IMR-90 (cell line): ENCODE data around the gene C1QTNF3. TPM values are rescaled to one million over a fixed set of nuclear protein-coding genes. Genes with fewer than 3 reads are reported as not detected.

Source experiments
- ATAC-seq: fragments of 200-7000 bp; cut with Tn5 transposase; 2 replicates; pipeline ENCODE4 v1.9.1; 2020; ENCODE audit warnings: low read depth, mild to moderate bottlenecking, moderate library complexity
- BruUV-seq: library from RNA; stranded (reverse); fragments of 400-500 nt; replicated peaks from 2 replicates; lab custom pipeline; 2021; lab: Mats Ljungman, UMichigan
- CTCF ChIA-PET: fragments of 300-600 bp; formaldehyde crosslinking; extraction: SDS; loops from one replicate; lab custom pipeline; 2021; ENCODE audit warnings: antibody characterized with exemption; lab: Yijun Ruan, JAX
- POLR2A ChIA-PET: fragments of 300-600 bp; sonication (Branson Sonifier 250); formaldehyde crosslinking; loops from one replicate; lab custom pipeline; 2022; ENCODE audit warnings: antibody characterized with exemption; ENCODE audit not compliant: unreplicated experiment; lab: Charles Lee
- DNase-seq: peaks from one replicate; pipeline ENCODE4 v3.0.0; 2013
- H2AFZ ChIP-seq: replicated peaks from 2 replicates; pipeline ENCODE3; 2013; ENCODE audit warnings: low read length, mild to moderate bottlenecking; ENCODE audit not compliant: poor library complexity
- H2AK5ac ChIP-seq: 2 replicates; pipeline ENCODE4 v1.6.1; 2013; ENCODE audit warnings: low read depth, low read length, inconsistent platforms
- H2AK9ac ChIP-seq: replicated peaks from 2 replicates; pipeline ENCODE3; 2013; ENCODE audit warnings: mild to moderate bottlenecking, low read depth, low read length, moderate library complexity; ENCODE audit not compliant: poor library complexity
- H2BK120ac ChIP-seq: 2 replicates; pipeline ENCODE4 v1.6.1; 2013; ENCODE audit warnings: low read depth, low read length, inconsistent platforms
- H2BK15ac ChIP-seq: 3 replicates; pipeline ENCODE4 v1.6.1; 2013; ENCODE audit warnings: low read depth, low read length, inconsistent platforms
- H2BK20ac ChIP-seq: 2 replicates; pipeline ENCODE4 v1.6.1; 2013; ENCODE audit warnings: low read depth, mild to moderate bottlenecking, inconsistent platforms, low read length, moderate library complexity
- H2BK5ac ChIP-seq: 2 replicates; pipeline ENCODE4 v1.6.1; 2013; ENCODE audit warnings: mild to moderate bottlenecking, low read depth, low read length, inconsistent platforms; ENCODE audit not compliant: poor library complexity, severe bottlenecking
- H3K14ac ChIP-seq: replicated peaks from 2 replicates; pipeline ENCODE4 v1.6.1; 2013; ENCODE audit warnings: low read depth, low read length, inconsistent platforms
- H3K18ac ChIP-seq: 2 replicates; pipeline ENCODE4 v1.6.1; 2013; ENCODE audit warnings: low read depth, low read length, control low read depth
- H3K23ac ChIP-seq: 2 replicates; pipeline ENCODE4 v1.6.1; 2013; ENCODE audit warnings: low read depth, low read length, inconsistent platforms
- H3K27ac ChIP-seq: 2 replicates; pipeline ENCODE4 v1.5.1; 2013; ENCODE audit warnings: mild to moderate bottlenecking, control low read depth, low read length; ENCODE audit not compliant: insufficient read depth
- H3K27me3 ChIP-seq: 2 replicates; pipeline ENCODE4 v1.6.1; 2013; ENCODE audit warnings: low read length; ENCODE audit not compliant: control insufficient read depth, insufficient read depth
- H3K36me3 ChIP-seq: 2 replicates; pipeline ENCODE4 v1.6.1; 2013; ENCODE audit warnings: low read length, mixed read lengths; ENCODE audit not compliant: control insufficient read depth, insufficient read depth
- H3K4ac ChIP-seq: 2 replicates; pipeline ENCODE4 v1.6.1; 2013; ENCODE audit warnings: low read depth, low read length, inconsistent platforms
- H3K4me1 ChIP-seq: 2 replicates; pipeline ENCODE4 v1.6.1; 2013; ENCODE audit warnings: low read length, mixed read lengths; ENCODE audit not compliant: control insufficient read depth, insufficient read depth
- H3K4me2 ChIP-seq: 2 replicates; pipeline ENCODE4 v1.6.1; 2013; ENCODE audit warnings: low read depth, mild to moderate bottlenecking, control low read depth, low read length, moderate library complexity
- H3K4me3 ChIP-seq: 2 replicates; pipeline ENCODE4 v1.5.1; 2013; ENCODE audit warnings: low read depth, mild to moderate bottlenecking, control low read depth, low read length, moderate library complexity; ENCODE audit not compliant: insufficient read depth
- H3K56ac ChIP-seq: 2 replicates; pipeline ENCODE4 v1.6.1; 2013; ENCODE audit warnings: low read length, inconsistent platforms; ENCODE audit not compliant: insufficient read depth; ENCODE audit errors: extremely low read depth
- H3K79me1 ChIP-seq, 2 experiments: 2 replicates each; pipeline ENCODE4 v1.6.1; 2013; ENCODE audit warnings: low read length in 2 of 2, inconsistent platforms in 1 of 2, low read depth in 1 of 2
- H3K9ac ChIP-seq: 2 replicates; pipeline ENCODE4 v1.6.1; 2013; ENCODE audit warnings: low read depth, low read length, control low read depth
- H3K9me1 ChIP-seq: 2 replicates; pipeline ENCODE4 v1.6.1; 2013; ENCODE audit warnings: low read length, inconsistent platforms; ENCODE audit not compliant: insufficient read depth
- H3K9me3 ChIP-seq: 2 replicates; pipeline ENCODE4 v1.6.1; 2013; ENCODE audit warnings: low read length; ENCODE audit not compliant: control insufficient read depth, insufficient read depth
- H4K20me1 ChIP-seq: 2 replicates; pipeline ENCODE4 v1.6.1; 2013; ENCODE audit warnings: low read length, inconsistent platforms; ENCODE audit not compliant: insufficient read depth
- H4K5ac ChIP-seq: 2 replicates; pipeline ENCODE4 v1.6.1; 2013; ENCODE audit warnings: mild to moderate bottlenecking, low read depth, low read length, control low read depth
- H4K8ac ChIP-seq, 2 experiments: 2 replicates each; pipeline ENCODE4 v1.6.1; 2013; ENCODE audit warnings: low read depth in 2 of 2, low read length in 2 of 2, control low read depth in 1 of 2, inconsistent platforms in 1 of 2
- H4K91ac ChIP-seq: 2 replicates; pipeline ENCODE4 v1.6.1; 2013; ENCODE audit warnings: low read depth, low read length, inconsistent platforms; ENCODE audit not compliant: insufficient read depth
- BHLHE40 ChIP-seq: fragments of 150-350 bp; IDR thresholded peaks from 2 replicates; pipeline ENCODE4 v1.6.1; 2016; ENCODE audit warnings: mild to moderate bottlenecking, low read depth, low read length
- CEBPB ChIP-seq: IDR thresholded peaks from 2 replicates; pipeline ENCODE4 v1.6.1; 2012; ENCODE audit warnings: low read depth, low read length, improper control_type of control experiment
- FOS ChIP-seq: fragments of 150-350 bp; IDR thresholded peaks from 2 replicates; pipeline ENCODE4 v1.6.1; 2016; ENCODE audit warnings: low read depth, low read length
- MAFK ChIP-seq: IDR thresholded peaks from 2 replicates; pipeline ENCODE4 v1.6.1; 2012; ENCODE audit warnings: low read depth, low read length, improper control_type of control experiment
- MAZ ChIP-seq: IDR thresholded peaks from 2 replicates; pipeline ENCODE4 v1.6.1; 2012; ENCODE audit warnings: low read depth, mild to moderate bottlenecking, low read length, improper control_type of control experiment, moderate library complexity, borderline replicate concordance
- MXI1 ChIP-seq: IDR thresholded peaks from 2 replicates; pipeline ENCODE4 v1.6.1; 2012; ENCODE audit warnings: low read depth, mild to moderate bottlenecking, low read length, moderate library complexity, borderline replicate concordance
- NFE2L2 ChIP-seq: fragments of 150-350 bp; IDR thresholded peaks from 2 replicates; pipeline ENCODE4 v1.6.1; 2016; ENCODE audit warnings: low read depth, mild to moderate bottlenecking, low read length
- RAD21 ChIP-seq: IDR thresholded peaks from 2 replicates; pipeline ENCODE4 v1.6.1; 2012; ENCODE audit warnings: low read length, improper control_type of control experiment
- RCOR1 ChIP-seq: IDR thresholded peaks from 2 replicates; pipeline ENCODE4 v1.6.1; 2012; ENCODE audit warnings: mild to moderate bottlenecking, low read length, improper control_type of control experiment; ENCODE audit not compliant: insufficient replicate concordance
- RFX5 ChIP-seq: IDR thresholded peaks from 2 replicates; pipeline ENCODE4 v1.8.0; 2012; ENCODE audit warnings: low read depth, mild to moderate bottlenecking, low read length, moderate library complexity
- SMC3 ChIP-seq: fragments of 150-350 bp; IDR thresholded peaks from 2 replicates; pipeline ENCODE4 v1.6.1; 2016; ENCODE audit warnings: low read depth, mild to moderate bottlenecking, antibody characterized with exemption, low read length, moderate library complexity
- WGBS, 2 experiments: methylation state at CpG; one replicate each; pipeline versions ENCODE4 v1.1.5 to v1.1.7; 2013; ENCODE audit warnings: missing lambda C conversion rate in 2 of 2; ENCODE audit not compliant: insufficient read length in 1 of 2; ENCODE audit errors: extremely low coverage in 2 of 2; 5-methylcytosine and 5-hydroxymethylcytosine counted together
- dilution Hi-C: fragments of 300-500 bp; cut with HindIII; formaldehyde crosslinking; loops from one replicate; pipeline ENCODE4 v1.14.3; 2018; ENCODE audit warnings: low sequenced_read_pairs; ENCODE audit not compliant: unreplicated experiment
- in situ Hi-C: fragments of 300-500 bp; cut with MboI; formaldehyde crosslinking; loops from 3 replicates; pipeline ENCODE4 v1.14.3; 2019; ENCODE audit warnings: low sequenced_read_pairs, inconsistent platforms, mixed read lengths
- intact Hi-C: fragments of 100-400 bp; cut with micrococcal nuclease; formaldehyde crosslinking; loops from 2 replicates; pipeline ENCODE4 v1.10.0; 2022
- polyA plus RNA-seq, 3 experiments: library from polyadenylated mRNA; depleted of rRNA; stranded (reverse); fragments of >200 nt; gene quantifications; 2 replicates each; pipeline ENCODE4 v1.2.3, GENCODE V29; 2012; ENCODE audit warnings: low replicate concordance in 1 of 3
- total RNA-seq: library from RNA; depleted of rRNA; stranded (reverse); fragments of >200 nt; gene quantifications from 2 replicates; pipeline ENCODE4 v1.2.3, GENCODE V29; 2012
- TF ChIP-seq, protein P1 (sequence below): fragments of 150-350 bp; IDR thresholded peaks from 2 replicates; pipeline ENCODE4 v1.6.1; 2016; ENCODE audit warnings: low read depth, mild to moderate bottlenecking, low read length, moderate library complexity, borderline replicate concordance
- TF ChIP-seq, protein P2 (sequence below): conservative IDR thresholded peaks from 2 replicates; pipeline ENCODE4 v1.5.1; 2012; ENCODE audit warnings: mild to moderate bottlenecking, low read depth, low read length, improper control_type of control experiment

Gene C1QTNF3
- total and polyA plus RNA-seq, 2 of the 4 experiments (the other 2 are of a cell fraction): 1.0 to 1.4 TPM

DNA sequence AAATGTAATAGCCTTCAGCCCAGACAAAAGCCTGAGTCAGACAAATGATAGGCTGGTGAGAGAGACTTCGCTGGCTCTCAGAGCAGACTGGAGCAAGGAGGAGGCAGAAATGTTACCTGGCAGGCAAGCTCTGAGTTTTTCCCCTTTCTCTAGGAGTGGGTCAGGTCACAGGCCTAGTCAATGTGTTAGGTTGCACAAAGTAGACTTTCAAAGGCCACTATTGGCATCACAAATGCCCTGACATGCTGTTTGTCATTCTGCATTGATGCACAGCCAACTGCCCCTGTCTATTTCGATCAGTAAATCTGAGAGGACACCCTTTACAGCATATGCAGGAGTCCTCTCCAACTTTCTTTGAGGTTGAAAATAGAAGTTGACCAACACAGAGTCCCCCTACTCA, 15.5 kb upstream of the C1QTNF3 start:
- H3K79me1 ChIP-seq: no peaks in the 10 kb centered on the region
- BruUV-seq: no TSS peak
- WGBS, 2 experiments: 100% methylated on average over 1 of the region's 2 CpGs; no CpG with 5 or more reads in 1 of the 2 experiments

More for the DNA sequence above, 15.5 kb upstream of the C1QTNF3 start:
- Histone ChIP-seq H2BK120ac (no peak overlapping the region), H2AK9ac (no peak overlapping the region), H3K4ac (no peak overlapping the region), H2AK5ac (no peak overlapping the region), H3K4me2 (no peak overlapping the region), H2BK15ac (no peak overlapping the region), H3K27me3 (no peaks in the 10 kb centered on the region), H3K27ac (no peak overlapping the region), H3K9me1 (0 out of 2 replicates have a peak, but pooled peaks cover under 1% of the 10 kb centered on the region), H3K14ac (no peak overlapping the region), H4K20me1 (no peaks in the 10 kb centered on the region), H3K56ac (no peak overlapping the region), H3K9ac (no peak overlapping the region), H2BK20ac (no peak overlapping the region), H3K36me3 (no peaks in the 10 kb centered on the region), H4K5ac (no peak overlapping the region), H2AFZ (no peak overlapping the region), H4K91ac (no peak overlapping the region), H3K18ac (no peak overlapping the region), H3K23ac (no peak overlapping the region), H2BK5ac (no peak overlapping the region), H3K9me3 (0 out of 2 replicates have a peak, but pooled peaks cover 2% of the 10 kb centered on the region), H4K8ac (no peak overlapping the region), H3K4me1 (peaks cover 2% of the 10 kb centered on the region), H3K4me3 (no peak overlapping the region)
- ChIA-PET POLR2A (no interaction called here), CTCF (no interaction called here)
- DNase-seq: no peak
- TF ChIP-seq NFE2L2 (no peak), SMC3 (no peak), RFX5 (no peak), RCOR1 (no peak), RAD21 (no peak), MAFK (no peak), BHLHE40 (no peak), FOS (no peak), MAZ (no peak), MXI1 (no peak), CEBPB (no peak)
- TF ChIP-seq, protein P1, sequence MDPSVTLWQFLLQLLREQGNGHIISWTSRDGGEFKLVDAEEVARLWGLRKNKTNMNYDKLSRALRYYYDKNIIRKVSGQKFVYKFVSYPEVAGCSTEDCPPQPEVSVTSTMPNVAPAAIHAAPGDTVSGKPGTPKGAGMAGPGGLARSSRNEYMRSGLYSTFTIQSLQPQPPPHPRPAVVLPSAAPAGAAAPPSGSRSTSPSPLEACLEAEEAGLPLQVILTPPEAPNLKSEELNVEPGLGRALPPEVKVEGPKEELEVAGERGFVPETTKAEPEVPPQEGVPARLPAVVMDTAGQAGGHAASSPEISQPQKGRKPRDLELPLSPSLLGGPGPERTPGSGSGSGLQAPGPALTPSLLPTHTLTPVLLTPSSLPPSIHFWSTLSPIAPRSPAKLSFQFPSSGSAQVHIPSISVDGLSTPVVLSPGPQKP: no peak
- TF ChIP-seq, protein P2, sequence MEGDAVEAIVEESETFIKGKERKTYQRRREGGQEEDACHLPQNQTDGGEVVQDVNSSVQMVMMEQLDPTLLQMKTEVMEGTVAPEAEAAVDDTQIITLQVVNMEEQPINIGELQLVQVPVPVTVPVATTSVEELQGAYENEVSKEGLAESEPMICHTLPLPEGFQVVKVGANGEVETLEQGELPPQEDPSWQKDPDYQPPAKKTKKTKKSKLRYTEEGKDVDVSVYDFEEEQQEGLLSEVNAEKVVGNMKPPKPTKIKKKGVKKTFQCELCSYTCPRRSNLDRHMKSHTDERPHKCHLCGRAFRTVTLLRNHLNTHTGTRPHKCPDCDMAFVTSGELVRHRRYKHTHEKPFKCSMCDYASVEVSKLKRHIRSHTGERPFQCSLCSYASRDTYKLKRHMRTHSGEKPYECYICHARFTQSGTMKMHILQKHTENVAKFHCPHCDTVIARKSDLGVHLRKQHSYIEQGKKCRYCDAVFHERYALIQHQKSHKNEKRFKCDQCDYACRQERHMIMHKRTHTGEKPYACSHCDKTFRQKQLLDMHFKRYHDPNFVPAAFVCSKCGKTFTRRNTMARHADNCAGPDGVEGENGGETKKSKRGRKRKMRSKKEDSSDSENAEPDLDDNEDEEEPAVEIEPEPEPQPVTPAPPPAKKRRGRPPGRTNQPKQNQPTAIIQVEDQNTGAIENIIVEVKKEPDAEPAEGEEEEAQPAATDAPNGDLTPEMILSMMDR: no peak
- ATAC-seq: no peak
- intact Hi-C loops (no loop called here), in situ Hi-C loops (no loop called here), dilution Hi-C loops (no loop called here)
